ENCODE results near the gene MYO3B. TPM values are rescaled to one million over a fixed set of nuclear protein-coding genes. Genes with fewer than 3 reads are reported as not detected.
A peak's percentile ranks its signal among the peaks of the same experiment; 100 is the strongest.

Gene MYO3B
- total RNA-seq, 4 donors from 2014 or later = 6.0 to 7.4 (median 7.2) TPM

- 82 to 88% methylated on average over 6 of the region's 6 CpGs for WGBS, 2 donors
- intact Hi-C loops (cut with DNase I) = no loop called here
- no peak for DNase-seq
- H3K27me3 ChIP-seq = no peaks in the 10 kb centered on the region
- no peaks in the 10 kb centered on the region for H3K36me3 ChIP-seq
- no peaks in the 10 kb centered on the region for H3K9me3 ChIP-seq
- H3K27ac ChIP-seq = peak overlapping the region; percentile 35 to 71 (median 63)
- H3K4me3 ChIP-seq (replicated peaks in 1 of 3) = no peak overlapping the region
- no peak for TF ChIP-seq POLR2A (IDR thresholded peaks at IDR 0.05)
- TF ChIP-seq, protein P1, sequence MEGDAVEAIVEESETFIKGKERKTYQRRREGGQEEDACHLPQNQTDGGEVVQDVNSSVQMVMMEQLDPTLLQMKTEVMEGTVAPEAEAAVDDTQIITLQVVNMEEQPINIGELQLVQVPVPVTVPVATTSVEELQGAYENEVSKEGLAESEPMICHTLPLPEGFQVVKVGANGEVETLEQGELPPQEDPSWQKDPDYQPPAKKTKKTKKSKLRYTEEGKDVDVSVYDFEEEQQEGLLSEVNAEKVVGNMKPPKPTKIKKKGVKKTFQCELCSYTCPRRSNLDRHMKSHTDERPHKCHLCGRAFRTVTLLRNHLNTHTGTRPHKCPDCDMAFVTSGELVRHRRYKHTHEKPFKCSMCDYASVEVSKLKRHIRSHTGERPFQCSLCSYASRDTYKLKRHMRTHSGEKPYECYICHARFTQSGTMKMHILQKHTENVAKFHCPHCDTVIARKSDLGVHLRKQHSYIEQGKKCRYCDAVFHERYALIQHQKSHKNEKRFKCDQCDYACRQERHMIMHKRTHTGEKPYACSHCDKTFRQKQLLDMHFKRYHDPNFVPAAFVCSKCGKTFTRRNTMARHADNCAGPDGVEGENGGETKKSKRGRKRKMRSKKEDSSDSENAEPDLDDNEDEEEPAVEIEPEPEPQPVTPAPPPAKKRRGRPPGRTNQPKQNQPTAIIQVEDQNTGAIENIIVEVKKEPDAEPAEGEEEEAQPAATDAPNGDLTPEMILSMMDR (IDR thresholded peaks at IDR 0.05) = no peak
- peaks cover 22 to 48% of the 10 kb centered on the region in 2 donors for H3K4me1 ChIP-seq
Measured at GRCh38 chr2:170163411-170164065, 14.4 kb upstream of the MYO3B start.

DNA sequence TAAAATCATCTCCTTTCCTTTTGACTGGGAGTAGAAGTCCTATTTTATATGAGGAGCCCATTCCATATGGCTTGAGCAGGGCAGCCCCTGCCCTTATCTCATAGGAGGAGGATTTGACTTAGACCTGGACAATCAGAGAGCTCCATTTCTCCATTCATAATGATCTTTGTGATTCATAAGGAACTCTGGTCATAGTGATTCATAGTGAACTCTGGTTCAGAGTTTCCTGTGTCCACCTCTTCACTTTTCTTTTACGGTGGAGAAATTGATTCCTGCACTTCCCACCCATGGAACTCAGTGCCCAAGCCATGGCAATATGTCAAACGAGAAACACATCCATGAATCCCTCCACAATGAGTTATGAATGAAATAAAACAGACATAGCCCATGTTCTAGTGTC lies 12.8 kb upstream of the MYO3B start:
- Histone ChIP-seq H3K9me3 (no peaks in the 10 kb centered on the region), H3K27me3 (no peaks in the 10 kb centered on the region), H3K27ac (no peak overlapping the region), H3K36me3 (no peaks in the 10 kb centered on the region), H3K4me3 (replicated peaks in 1 of 3) (no peak overlapping the region), H3K4me1 (peaks cover 22 to 48% of the 10 kb centered on the region in 2 donors)
- intact Hi-C loops (cut with DNase I) = no loop called here
- no peak for TF ChIP-seq POLR2A (IDR thresholded peaks at IDR 0.05)
- TF ChIP-seq, protein P1 (IDR thresholded peaks at IDR 0.05) = no peak
- 79 to 96% methylated on average over 2 of the region's 2 CpGs for WGBS, 2 donors
- no peak for DNase-seq

GRCh38 chr2:170166735-170167134 lies 11.2 kb upstream of the MYO3B start:
- Histone ChIP-seq H3K27me3 (no peaks in the 10 kb centered on the region), H3K36me3 (no peaks in the 10 kb centered on the region), H3K9me3 (no peaks in the 10 kb centered on the region), H3K4me3 (replicated peaks in 1 of 3) (no peak overlapping the region), H3K27ac (no peak overlapping the region), H3K4me1 (peaks cover 16 to 41% of the 10 kb centered on the region in 2 donors)
- intact Hi-C loops (cut with DNase I) = no loop called here
- WGBS, 2 donors = 39 to 53% methylated on average over 1 of the region's 1 CpG
- TF ChIP-seq, protein P1 (IDR thresholded peaks at IDR 0.05) = no peak
- no peak for TF ChIP-seq POLR2A (IDR thresholded peaks at IDR 0.05)
- peak in 1 of 2 donors; percentile 21 for DNase-seq

GRCh38 chr2:170170281-170171040 lies 7.5 kb upstream of the MYO3B start:
- Histone ChIP-seq H3K4me3 (replicated peaks in 1 of 3) (no peak overlapping the region), H3K27ac (no peak overlapping the region), H3K9me3 (no peaks in the 10 kb centered on the region), H3K27me3 (no peaks in the 10 kb centered on the region), H3K36me3 (no peaks in the 10 kb centered on the region), H3K4me1 (peaks cover 12 to 15% of the 10 kb centered on the region in 2 donors)
- no peak for TF ChIP-seq POLR2A (IDR thresholded peaks at IDR 0.05)
- TF ChIP-seq, protein P1 (IDR thresholded peaks at IDR 0.05) = no peak
- intact Hi-C loops (cut with DNase I) = no loop called here
- no peak for DNase-seq
- WGBS, 2 donors = 67 to 82% methylated on average over 5 of the region's 5 CpGs

GRCh38 chr2:170176212-170176611 lies 1.7 kb upstream of the MYO3B start:
- H3K36me3 ChIP-seq = no peaks in the 10 kb centered on the region
- intact Hi-C loops (cut with DNase I) = no loop called here
- no peak overlapping the region for H3K4me3 ChIP-seq (replicated peaks in 1 of 3)
- no peak for DNase-seq
- H3K27me3 ChIP-seq = no peaks in the 10 kb centered on the region
- 70 to 83% methylated on average over 6 of the region's 6 CpGs for WGBS, 2 donors
- TF ChIP-seq POLR2A (IDR thresholded peaks at IDR 0.05) = no peak
- TF ChIP-seq, protein P1 (IDR thresholded peaks at IDR 0.05) = no peak
- peaks cover 21 to 22% of the 10 kb centered on the region in 2 donors for H3K4me1 ChIP-seq
- H3K27ac ChIP-seq = no peak overlapping the region
- H3K9me3 ChIP-seq = no peaks in the 10 kb centered on the region
